HepG2 (cell line): ENCODE results near the gene CACNG4. TPM values are rescaled to one million over a fixed set of nuclear protein-coding genes. Genes with fewer than 3 reads are reported as not detected.

ENCODE experiments used
- ATAC-seq: fragments of 200-7000 bp; cut with Tn5 transposase; 3 replicates; pipeline ENCODE4 v1.9.1; 2020; ENCODE audit warnings: mild to moderate bottlenecking, moderate library complexity
- BruUV-seq: library from RNA; stranded (reverse); fragments of 400-500 nt; replicated peaks from 2 replicates; lab custom pipeline; 2021; lab: Mats Ljungman, UMichigan
- CTCF ChIA-PET: fragments of 300-600 bp; formaldehyde crosslinking; extraction: SDS; loops from one replicate; lab custom pipeline; 2021; ENCODE audit warnings: low total read pairs, inconsistent platforms, low intra/inter-chr PET ratio; lab: Yijun Ruan, JAX
- POLR2A ChIA-PET: fragments of 350-600 bp; sonication (Branson Sonifier 250); formaldehyde crosslinking; loops from one replicate; lab custom pipeline; 2020; ENCODE audit warnings: antibody characterized with exemption, inconsistent platforms; lab: Yijun Ruan, JAX
- DNase-seq: peaks from one replicate; pipeline ENCODE4 v3.0.0-alpha.2; 2015; ENCODE audit warnings: low spot score
- FAIRE-seq: peaks from 3 replicates; lab custom pipeline; 2011; peaks lifted over from hg19 to GRCh38; lab: Jason Lieb, UNC
- H2AFZ ChIP-seq: one replicate; pipeline ENCODE4 v1.6.1; 2011; ENCODE audit warnings: low read length, inconsistent platforms
- H3K27ac ChIP-seq: fragments of 300-600 bp; 3 replicates; pipeline ENCODE4 v1.8.0; 2011; ENCODE audit warnings: mixed run types, mild to moderate bottlenecking, mixed read lengths, low read length, inconsistent platforms; ENCODE audit not compliant: insufficient read depth; ENCODE audit errors: extremely low read length
- H3K27me3 ChIP-seq, 2 experiments: fragments of 200-600 bp in 1 of 2; 2 replicates in 1 of 2; 3 replicates in 1 of 2; pipeline versions ENCODE4 v1.6.0 to v1.8.0; 2011; ENCODE audit warnings: low read length in 2 of 2, mild to moderate bottlenecking in 2 of 2, moderate library complexity in 2 of 2, inconsistent platforms in 1 of 2; ENCODE audit not compliant: insufficient read depth in 2 of 2, control insufficient read depth in 1 of 2
- H3K36me3 ChIP-seq, 2 experiments: fragments of 200-600 bp in 1 of 2; replicated peaks in 1 of 2; 2 replicates in 1 of 2; 3 replicates in 1 of 2; pipeline versions ENCODE4 v1.5.1 to v1.8.0; 2011; ENCODE audit warnings: low read length in 2 of 2, inconsistent platforms in 1 of 2; ENCODE audit not compliant: insufficient read depth in 2 of 2, control insufficient read depth in 1 of 2
- H3K4me1 ChIP-seq: 2 replicates; pipeline ENCODE4 v1.5.1; 2012; ENCODE audit warnings: low read length, inconsistent platforms; ENCODE audit not compliant: insufficient read depth
- H3K4me2 ChIP-seq: 2 replicates; pipeline ENCODE4 v1.6.0; 2011; ENCODE audit warnings: low read depth, low read length, inconsistent platforms
- H3K4me3 ChIP-seq, 3 experiments: fragments of 200-600 bp in 1 of 3; sonication (generic), shearing (Covaris generic) in 1 of 3; replicated peaks in 1 of 3; 2 replicates each; pipeline ENCODE4 v1.5.1; 2011 to 2016; ENCODE audit warnings: low read length in 3 of 3, inconsistent platforms in 2 of 3, low read depth in 2 of 3, mild to moderate bottlenecking in 2 of 3, control low read depth in 1 of 3, mixed read lengths in 1 of 3; ENCODE audit not compliant: insufficient read depth in 1 of 3
- H3K79me2 ChIP-seq: one replicate; pipeline ENCODE4 v1.6.1; 2011; ENCODE audit warnings: low read length, inconsistent platforms; ENCODE audit not compliant: insufficient read depth
- H3K9ac ChIP-seq: 2 replicates; pipeline ENCODE4 v1.6.0; 2011; ENCODE audit warnings: mild to moderate bottlenecking, low read depth, low read length, inconsistent platforms; ENCODE audit not compliant: insufficient read depth
- H3K9me3 ChIP-seq: 2 replicates; pipeline ENCODE4 v1.5.1; 2012; ENCODE audit warnings: mild to moderate bottlenecking, low read length
- H4K20me1 ChIP-seq: 2 replicates; pipeline ENCODE4 v1.6.0; 2011; ENCODE audit warnings: inconsistent platforms, mild to moderate bottlenecking, low read length, moderate library complexity; ENCODE audit not compliant: insufficient read depth
- ATF7 ChIP-seq, 2 experiments: fragments of 450-650 bp in 1 of 2; sonication (generic) in 1 of 2; formaldehyde crosslinking in 1 of 2; IDR thresholded peaks; 2 replicates each; pipeline versions ENCODE4 v1.4.0 to v1.6.1; 2016 to 2020; ENCODE audit warnings: antibody characterized with exemption in 1 of 2, mild to moderate bottlenecking in 1 of 2, missing genetic modification reagents in 1 of 2
- ATM ChIP-seq: fragments of 450-650 bp; IDR thresholded peaks from 2 replicates; pipeline ENCODE4 v1.7.1; 2017; ENCODE audit warnings: mild to moderate bottlenecking, borderline replicate concordance
- FOXP1 ChIP-seq, 2 experiments: fragments of 450-650 bp in 1 of 2; IDR thresholded peaks; 2 replicates each; pipeline ENCODE4 v1.6.1; 2017 to 2018; ENCODE audit warnings: antibody characterized with exemption in 1 of 2
- RAD51 ChIP-seq: fragments of 450-650 bp; IDR thresholded peaks from 2 replicates; pipeline ENCODE4 v1.6.1; 2016; ENCODE audit warnings: borderline replicate concordance
- SP1 ChIP-seq, 2 experiments: fragments of 450-650 bp in 1 of 2; sonication (generic) in 1 of 2; formaldehyde crosslinking in 1 of 2; IDR thresholded peaks; 2 replicates each; pipeline versions ENCODE4 v1.4.0 to v1.6.1; 2016 to 2020; ENCODE audit warnings: missing genetic modification reagents in 1 of 2
- ZBTB40 ChIP-seq, 2 experiments: fragments of 450-650 bp in 1 of 2; sonication (generic) in 1 of 2; formaldehyde crosslinking in 1 of 2; IDR thresholded peaks; 2 replicates each; pipeline versions ENCODE4 v1.6.1 to v1.8.0; 2016 to 2022; ENCODE audit warnings: antibody characterized with exemption in 1 of 2, mild to moderate bottlenecking in 1 of 2, missing genetic modification reagents in 1 of 2
- ZNF530 ChIP-seq: sonication (generic); formaldehyde crosslinking; IDR thresholded peaks from 2 replicates; pipeline ENCODE4 v1.5.0; 2020; ENCODE audit warnings: low read depth, mild to moderate bottlenecking, missing genetic modification reagents
- ZNF646 ChIP-seq: sonication (generic); formaldehyde crosslinking; IDR thresholded peaks from 2 replicates; pipeline ENCODE4 v1.9.0; 2021; ENCODE audit warnings: mild to moderate bottlenecking, missing genetic modification reagents
- WGBS: methylation state at CpG from one replicate; pipeline ENCODE4 v1.1.6; 2017; ENCODE audit warnings: low lambda C conversion rate; 5-methylcytosine and 5-hydroxymethylcytosine counted together
- in situ Hi-C: cut with HindIII; loops from 2 replicates; pipeline ENCODE4 v1.10.0; 2017; ENCODE audit warnings: low pct_unique_long_range_greater_than_20kb; ENCODE audit not compliant: extremely low pct_ligation_motif_present
- intact Hi-C: fragments of 100-400 bp; cut with micrococcal nuclease; formaldehyde crosslinking; loops from one replicate; pipeline ENCODE4 v1.10.0; 2022; ENCODE audit not compliant: unreplicated experiment
- polyA plus RNA-seq, 8 experiments: library from polyadenylated mRNA; depleted of rRNA in 3 of 8; stranded (reverse) in 7 of 8; unstranded in 1 of 8; fragments of >200 nt; fragmentation: Illumina TruSeq in 4 of 8; extraction: Trizol in 4 of 8; gene quantifications; 2 replicates each; pipeline versions ENCODE4 v1.2.1 to v1.2.3, GENCODE V29; 2011 to 2016; ENCODE audit warnings: low read depth in 4 of 8, missing spikeins in 1 of 8, mixed read lengths in 1 of 8; ENCODE audit not compliant: insufficient read depth in 1 of 8
- total RNA-seq, 5 experiments: library from RNA; depleted of rRNA; stranded (reverse); fragments of >200 nt; fragmentation: Illumina TruSeq; extraction: Trizol; gene quantifications; 2 replicates each; pipeline ENCODE4 v1.2.3, GENCODE V29; 2016; ENCODE audit warnings: low read depth in 1 of 5

CACNG4 gene
- total and polyA plus RNA-seq, 2 of the 13 experiments (the other 11 are each of a cell fraction or from before 2014, with no cell fraction given) = 0.09 TPM

- Histone ChIP-seq H2AFZ (no peak overlapping the region), H4K20me1 (no peaks in the 10 kb centered on the region), H3K79me2 (no peaks in the 10 kb centered on the region), H3K4me2 (no peak overlapping the region), H3K27me3 (peaks cover 5 to 33% of the 10 kb centered on the region in 2 experiments; a peak in 3 of 5 replicates), H3K27ac (no peak overlapping the region), H3K4me1 (no peaks in the 10 kb centered on the region), H3K4me3 (no peak overlapping the region), H3K36me3 (no peaks in the 10 kb centered on the region), H3K9ac (no peak overlapping the region), H3K9me3 (peaks cover 1% of the 10 kb centered on the region; the same call in 1 of the 2 replicates)
- no TSS peak for BruUV-seq
- ATAC-seq = no peak
- peak; percentile 46 for FAIRE-seq
- in situ Hi-C loops = no loop called here
- intact Hi-C loops = no loop called here
- ChIA-PET CTCF (no interaction called here), POLR2A (no interaction called here)
- WGBS = 63% methylated on average over 5 of the region's 5 CpGs
- DNase-seq = no peak
- peak; percentile 58; the same call in 1 of the 2 replicates for TF ChIP-seq ATM
- TF ChIP-seq ZNF646 = peak; percentile 91
- no peak for TF ChIP-seq ZNF530 (CRISPR knock-in tag)
- TF ChIP-seq RAD51 = peak; percentile 38; the same call in 1 of the 2 replicates
- peak; percentile 39; the same call in 1 of the 2 replicates for TF ChIP-seq SP1 (IDR thresholded peaks at IDR 0.05)
- no peak for TF ChIP-seq SP1 (CRISPR knock-in tag; IDR thresholded peaks at IDR 0.05)
- TF ChIP-seq ZBTB40 (IDR thresholded peaks at IDR 0.05) = peak; percentile 30
- no peak for TF ChIP-seq ZBTB40 (CRISPR knock-in tag; IDR thresholded peaks at IDR 0.05)
- TF ChIP-seq ATF7 (IDR thresholded peaks at IDR 0.05) = peak; percentile 68
- no peak for TF ChIP-seq ATF7 (CRISPR knock-in tag; IDR thresholded peaks at IDR 0.05)
- TF ChIP-seq FOXP1 (IDR thresholded peaks at IDR 0.05) = peak; percentile 70; the same call in 1 of the 2 replicates
- no peak for TF ChIP-seq FOXP1 (CRISPR knock-in tag; IDR thresholded peaks at IDR 0.05)
Measured at GRCh38 chr17:67054608-67055007, 90.1 kb downstream of the CACNG4 start.
